GM19328 (cell line): ENCODE measurements around the gene NFS1.
"Not testable (repeated sequence)": the region's sequence is repeated elsewhere in the genome, so short reads cannot be mapped to it uniquely, and the experiment has no call there.

Experiments
- ATAC-seq: cut with Tn5 transposase; IDR thresholded peaks from one replicate; pipeline ENCODE4 v1.9.1; 2021; ENCODE audit warnings: mild to moderate bottlenecking, moderate library complexity; ENCODE audit not compliant: unreplicated experiment

NFS1 gene

DNA sequence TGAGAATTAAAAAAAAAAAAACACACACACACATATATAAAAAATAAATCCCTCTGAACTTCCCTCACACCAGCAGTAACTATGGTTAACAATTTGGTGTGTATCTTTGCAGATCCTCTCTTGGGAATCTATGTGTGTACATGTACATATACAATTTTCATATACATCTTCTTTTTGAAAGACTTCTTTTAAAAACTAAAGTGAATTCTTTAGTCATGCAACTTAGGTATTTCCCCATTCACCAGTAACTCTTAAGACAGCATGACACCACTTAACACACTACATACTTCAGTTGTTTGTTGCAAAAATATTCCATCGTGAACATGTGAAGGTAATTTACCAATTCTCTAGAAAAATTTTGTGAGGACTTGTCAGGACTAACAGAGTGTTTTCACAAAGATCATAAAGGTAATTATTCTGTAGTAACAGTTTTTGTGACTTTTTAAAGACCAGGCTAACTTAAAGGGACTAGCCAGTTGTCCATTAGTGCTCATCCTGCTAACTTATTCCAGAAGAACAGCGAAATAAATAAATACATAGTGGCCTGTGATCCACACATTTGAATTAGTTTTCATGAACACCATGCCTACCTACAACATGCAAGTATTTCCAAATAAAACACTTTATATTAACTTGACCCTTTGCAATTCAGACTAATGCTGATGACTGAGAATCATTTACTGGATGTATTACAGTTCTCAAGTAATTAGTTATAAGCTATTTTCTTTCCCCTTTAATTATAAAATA lies 30.9 kb upstream of the NFS1 start:
- ATAC-seq: no peak

DNA sequence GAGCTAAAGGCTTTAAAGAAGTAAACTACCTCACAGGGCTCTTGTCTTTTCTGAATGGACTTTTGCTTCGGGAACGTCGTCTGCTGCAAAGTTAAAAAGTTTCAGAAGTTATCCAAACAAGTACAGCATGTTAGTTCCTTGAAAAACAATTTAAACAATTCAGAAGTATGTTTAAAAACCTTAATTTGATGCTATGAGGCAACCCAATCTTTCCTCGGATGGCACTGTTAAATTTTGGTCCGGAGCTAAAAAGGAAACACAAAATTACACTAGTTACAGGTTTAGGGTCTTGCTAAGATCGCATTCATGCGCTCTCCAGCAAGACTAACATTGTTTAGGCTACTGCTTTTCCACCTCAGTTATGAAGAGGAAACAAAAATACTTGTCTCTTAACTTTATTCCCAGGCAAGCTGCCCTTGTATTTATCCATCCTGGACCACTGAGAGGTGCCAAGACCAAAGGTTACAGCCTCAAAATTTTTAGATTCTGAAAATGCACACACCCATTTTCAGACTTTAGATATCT lies 30.2 kb upstream of the NFS1 start:
- ATAC-seq: no peak

DNA sequence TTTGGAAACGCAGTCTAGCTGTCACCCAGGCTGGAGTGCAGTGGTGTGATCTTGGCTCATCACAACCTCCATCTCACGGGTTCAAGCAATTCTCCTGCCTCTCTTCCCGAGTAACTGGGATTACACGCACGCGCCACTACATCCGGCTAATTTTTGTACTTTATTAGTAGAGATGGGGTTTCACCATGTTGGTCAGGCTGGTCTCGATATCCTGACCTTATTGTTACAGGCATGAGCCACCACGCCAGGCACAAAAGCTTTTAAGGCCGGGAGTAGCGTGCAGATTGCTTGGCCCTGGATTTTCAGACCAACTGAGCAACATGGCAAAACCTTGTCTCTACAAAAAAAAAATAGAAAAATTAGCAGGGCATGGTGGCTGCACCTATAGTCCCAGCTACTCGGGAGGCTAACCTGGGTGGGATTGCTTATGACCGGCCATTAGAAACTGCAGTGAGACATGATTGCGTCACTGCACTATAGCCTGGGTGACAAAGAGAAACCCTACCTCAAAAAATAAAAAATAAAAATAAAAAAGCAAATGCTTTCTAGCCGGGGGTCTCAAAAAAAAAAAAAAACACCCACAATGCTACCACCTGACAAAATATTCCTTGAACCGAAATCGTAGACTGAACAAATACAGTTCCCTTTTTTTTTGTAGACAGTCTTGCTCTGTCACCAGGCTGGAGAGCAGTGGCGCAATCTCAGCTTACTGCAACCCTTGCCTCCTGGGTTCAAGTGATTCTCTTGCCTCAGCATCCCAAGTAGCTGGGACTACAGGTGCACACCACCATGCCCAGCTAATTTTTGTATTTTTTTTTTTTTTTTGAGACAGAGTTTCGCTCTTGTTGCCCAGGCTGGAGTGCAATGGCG lies 27.9 kb upstream of the NFS1 start:
- no peak for ATAC-seq

DNA sequence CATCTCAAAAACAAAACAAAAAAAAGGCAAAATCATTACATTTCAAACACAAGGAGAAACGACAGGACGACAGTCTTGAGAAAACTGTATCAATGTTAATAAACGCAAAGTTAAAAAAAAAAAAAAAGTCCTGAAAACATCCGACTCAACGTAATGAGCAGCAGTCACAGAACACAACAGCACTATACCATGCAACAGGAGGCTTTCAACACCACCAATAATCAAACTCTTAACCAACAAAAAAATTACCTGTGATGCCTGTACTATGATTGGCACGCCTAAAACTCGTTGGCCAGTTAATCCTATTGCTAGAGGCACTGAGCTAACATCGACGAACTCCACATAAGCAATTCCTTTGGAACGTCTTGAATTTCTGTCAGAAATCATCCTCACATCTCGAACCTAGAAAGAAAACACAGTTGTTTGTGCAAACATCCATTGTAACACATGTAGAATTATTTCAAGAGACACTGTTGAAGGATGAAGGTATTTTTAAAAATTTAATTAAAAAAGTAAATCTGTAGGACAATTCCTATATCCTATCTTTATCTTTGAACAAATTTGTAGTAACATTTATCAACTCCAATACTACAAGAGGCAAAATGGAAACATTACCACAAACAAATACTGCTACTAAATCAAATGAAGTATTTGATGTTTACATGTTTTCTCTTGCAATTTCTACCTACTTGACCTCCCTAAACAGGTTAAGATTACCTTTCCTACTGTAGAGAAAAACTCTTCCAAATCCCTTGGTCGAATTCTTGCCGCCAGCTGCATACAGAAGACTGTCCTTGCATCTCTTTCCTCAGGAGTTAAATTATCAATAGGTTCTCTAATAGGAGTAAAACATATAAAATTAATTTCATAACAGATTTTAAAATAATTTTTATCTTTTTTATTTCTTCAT lies 25.4 kb upstream of the NFS1 start:
- ATAC-seq: no peak

DNA sequence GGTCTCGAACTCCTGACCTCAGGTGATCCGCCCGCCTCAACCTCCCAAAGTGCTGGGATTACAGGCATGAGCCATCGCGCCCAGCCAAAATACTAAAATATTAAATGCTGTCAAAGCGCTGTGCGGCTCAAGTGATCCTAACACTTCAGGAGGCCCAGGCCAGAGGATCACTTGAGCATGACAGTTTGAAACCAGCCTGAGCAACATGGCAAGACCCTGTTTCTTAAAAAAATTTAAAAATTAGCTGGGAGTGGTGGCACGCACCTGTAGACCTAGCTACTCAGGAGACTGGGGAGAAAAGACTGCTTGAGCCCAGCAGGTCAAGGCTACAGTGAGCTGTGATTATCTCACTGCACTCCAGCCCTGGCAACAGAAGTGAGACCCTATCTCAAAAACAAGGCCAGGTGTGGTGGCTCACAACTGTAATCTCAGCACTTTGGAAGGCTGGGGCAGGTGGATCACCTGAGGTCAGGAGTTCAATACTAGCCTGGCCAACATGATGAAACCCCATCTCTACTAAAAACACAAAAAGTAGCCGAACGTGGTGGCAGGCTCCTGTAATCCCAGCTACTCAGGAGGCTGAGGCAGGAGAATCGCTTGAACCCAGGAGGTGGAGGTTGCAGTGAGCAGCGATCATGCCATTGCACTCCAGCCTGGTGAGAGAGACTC lies 24.6 kb upstream of the NFS1 start:
- ATAC-seq: not testable (repeated sequence)

DNA sequence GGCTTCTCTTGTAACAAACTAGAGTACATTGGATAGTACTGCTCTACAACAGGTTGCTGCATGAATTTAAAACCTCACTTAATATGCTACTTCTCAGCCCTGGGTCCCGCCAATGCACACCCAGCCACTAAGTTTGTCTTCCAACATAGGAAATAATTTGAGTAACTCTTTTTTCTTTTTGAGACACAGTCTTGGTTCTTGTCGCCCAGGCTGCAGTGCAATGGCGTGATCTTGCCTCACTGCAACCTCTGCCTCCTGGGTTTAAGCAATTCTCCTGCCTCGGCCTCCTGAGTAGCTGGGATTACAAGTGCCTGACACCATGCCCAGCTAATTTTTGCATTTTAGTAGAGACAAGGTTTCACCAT lies 24.1 kb upstream of the NFS1 start:
- not testable (repeated sequence) for ATAC-seq

DNA sequence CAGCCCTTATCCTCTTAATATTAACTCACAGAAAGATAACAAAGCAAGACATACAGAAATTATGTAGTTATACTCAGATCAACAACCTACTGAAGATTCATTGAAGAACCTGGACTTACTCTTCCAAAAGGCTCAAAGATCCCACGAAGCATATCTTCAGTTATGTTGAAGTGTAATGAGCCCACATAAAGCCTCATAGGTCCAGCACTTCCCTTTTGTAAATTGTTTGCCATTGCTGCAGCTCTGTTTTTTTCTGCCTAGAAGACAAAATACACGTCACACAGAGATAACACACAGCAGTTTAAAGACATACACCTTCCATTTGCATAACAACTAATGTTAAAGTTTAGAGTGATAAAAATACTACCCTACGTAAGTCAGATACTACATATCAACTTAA lies 22.5 kb upstream of the NFS1 start:
- no peak for ATAC-seq

DNA sequence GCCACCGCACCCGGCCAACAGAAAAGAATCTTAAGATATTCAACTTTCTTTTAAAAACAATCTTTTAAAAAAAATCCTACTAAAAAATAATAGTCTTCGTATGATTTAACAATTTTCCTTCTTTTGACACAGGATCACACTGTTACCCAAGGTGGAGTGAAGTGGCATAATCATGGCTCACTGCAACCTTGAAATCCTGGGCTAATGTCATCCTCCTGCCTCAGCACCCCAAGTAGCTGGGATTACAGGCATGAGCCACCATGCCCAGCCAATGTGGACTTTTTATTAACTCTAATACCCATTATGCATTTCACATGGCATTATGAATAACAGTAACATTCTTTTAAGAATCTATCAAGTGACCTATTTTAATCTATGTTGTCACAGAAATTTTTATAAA lies 22.1 kb upstream of the NFS1 start:
- no peak for ATAC-seq

DNA sequence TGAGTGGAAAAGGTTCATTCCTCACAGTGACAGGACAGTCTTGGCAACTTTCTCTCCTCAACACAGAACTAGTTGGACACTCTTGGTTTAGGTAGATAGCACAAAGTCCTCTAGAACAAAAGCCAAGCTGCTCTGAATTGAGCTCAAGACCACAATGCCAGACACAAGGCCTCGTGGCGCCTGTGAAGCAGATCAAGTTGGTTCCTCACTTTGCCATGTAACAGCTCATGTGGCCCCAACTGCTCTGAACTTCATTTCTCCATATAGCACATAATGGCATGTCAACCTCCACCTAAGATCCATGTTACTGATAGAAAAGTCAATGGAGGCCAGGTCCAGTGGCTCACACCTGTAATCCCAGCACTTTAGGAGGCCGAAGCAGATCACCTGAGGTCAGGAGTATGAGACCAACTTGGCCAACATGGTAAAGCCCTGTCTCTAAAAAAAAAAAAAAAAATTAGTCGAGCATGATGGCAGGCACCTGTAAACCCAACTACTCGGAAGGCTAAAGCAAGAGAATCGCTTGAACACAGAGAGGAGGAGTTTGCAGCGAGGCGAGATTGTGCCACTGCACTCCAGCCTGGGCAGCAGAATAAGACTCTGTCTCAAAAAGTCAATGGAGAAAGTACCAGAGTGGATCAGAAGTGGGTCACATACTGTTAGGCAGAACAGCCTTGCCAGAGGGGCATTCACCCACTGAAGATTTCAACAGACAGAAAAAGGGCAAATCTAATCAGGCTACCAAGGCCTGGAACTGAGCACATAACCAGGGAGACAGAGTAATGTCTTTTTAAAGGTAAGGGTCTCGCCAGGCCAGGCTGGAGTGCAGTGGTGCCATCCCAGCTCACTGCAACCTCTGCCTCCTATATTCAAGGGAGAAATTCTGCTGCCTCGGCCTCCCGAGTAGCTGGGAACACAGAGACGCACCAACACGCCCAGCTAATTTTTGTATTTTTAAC lies 21.3 kb upstream of the NFS1 start:
- ATAC-seq: no peak

DNA sequence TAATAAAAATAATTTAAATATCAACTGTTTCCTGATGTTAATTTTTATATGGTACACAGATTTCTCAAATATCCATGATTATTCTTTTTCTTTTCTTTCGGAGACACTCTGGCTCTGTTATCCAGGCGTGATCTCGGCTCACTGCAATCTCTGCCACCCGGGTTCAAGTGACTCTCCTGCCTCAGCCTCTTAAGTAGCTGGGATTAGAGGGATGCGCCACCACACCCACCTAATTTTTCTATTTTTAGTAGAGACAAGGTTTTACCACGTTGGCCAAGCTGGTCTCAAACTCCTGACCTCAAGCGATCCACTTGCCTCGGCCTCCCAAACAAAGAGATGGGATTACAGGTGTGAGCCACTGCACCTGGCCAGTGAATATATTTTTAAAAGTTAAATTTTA lies 20.6 kb upstream of the NFS1 start:
- no peak for ATAC-seq

DNA sequence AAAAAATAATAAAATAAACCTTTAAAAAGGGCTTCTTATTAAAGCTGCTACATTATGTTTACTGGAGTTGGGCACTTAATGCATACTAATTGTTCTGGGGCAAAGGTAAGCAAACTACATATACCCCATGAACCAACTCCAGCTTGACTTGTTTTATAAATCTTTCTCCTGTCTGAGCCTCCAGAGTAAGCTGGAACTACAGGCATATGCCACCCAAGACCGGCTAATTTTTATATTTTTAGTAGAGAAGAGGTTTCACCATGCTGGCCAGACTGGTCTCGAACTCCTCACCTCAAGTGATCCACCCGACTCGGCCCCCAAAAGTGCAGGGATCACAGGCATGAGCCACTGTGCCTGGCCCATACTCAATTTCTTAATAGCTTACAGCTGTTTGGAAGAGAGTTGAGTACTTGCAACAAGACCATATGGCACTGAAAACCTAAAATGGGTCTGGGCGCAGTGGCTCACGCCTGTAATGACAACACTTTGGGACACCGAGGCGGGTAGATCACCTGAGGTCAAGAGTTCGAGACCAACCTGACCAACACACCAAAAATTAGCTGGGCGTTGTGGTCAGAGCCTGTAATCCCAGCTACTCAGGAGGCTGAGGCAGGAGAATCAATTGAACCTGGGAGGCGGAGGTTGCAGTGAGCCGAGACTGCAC lies 20.0 kb upstream of the NFS1 start:
- ATAC-seq: no peak

DNA sequence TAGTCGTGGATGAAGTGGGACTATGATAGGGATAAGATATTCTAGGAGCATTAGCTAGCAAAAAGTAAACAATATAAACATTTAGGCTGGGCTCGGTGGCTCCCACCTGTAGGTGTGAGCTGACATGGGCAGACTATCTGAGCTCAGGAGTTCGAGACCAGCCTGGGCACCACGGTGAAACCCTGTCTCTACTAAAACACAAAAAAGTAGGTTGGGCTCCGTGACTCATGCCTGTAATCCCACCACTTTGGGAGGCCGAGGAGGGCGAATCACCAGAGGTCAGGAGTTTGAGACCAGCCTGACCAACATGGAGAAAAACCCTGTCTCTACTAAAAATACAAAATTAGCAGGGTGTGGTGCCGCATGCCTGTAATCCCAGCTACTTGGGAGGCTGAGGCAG lies 19.2 kb upstream of the NFS1 start:
- ATAC-seq: not testable (repeated sequence)

DNA sequence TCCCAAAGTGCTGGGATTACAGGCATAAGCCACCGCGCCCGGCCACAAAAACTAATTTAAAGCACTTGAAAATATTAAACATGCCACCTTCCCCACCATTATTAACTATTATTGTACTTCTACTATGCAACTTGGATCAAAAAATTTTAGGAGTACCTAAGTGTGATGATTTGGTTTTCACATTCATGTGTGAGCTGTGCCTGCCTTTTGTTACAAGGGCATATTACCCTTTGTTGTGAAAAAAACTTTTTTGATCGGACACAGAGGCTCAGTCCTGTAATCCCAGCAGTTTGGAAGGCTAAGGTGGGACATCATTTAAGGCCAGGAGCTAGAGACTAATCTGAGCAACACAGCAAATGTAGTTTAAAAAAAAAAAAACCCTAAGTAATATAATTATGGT lies 17.2 kb upstream of the NFS1 start:
- ATAC-seq: no peak

DNA sequence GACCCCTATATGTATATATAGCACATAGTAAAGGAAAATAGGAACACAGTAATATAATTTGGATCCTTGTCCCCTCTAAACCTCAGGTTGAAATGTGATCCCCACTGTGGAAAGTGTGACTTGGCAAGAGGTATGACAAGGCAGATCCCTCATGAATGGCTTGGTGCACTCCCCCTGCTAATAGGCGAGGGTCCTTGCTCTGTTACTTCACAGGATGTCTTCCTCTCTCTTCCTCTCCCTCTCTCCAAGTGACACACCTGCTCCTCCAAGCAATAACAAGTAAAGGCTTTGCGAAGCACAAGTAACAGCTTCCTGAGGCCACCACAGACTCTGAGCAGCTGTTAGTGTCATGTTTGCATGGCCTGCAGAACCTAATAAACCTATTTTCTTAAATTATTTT lies 16.5 kb upstream of the NFS1 start:
- no peak for ATAC-seq

DNA sequence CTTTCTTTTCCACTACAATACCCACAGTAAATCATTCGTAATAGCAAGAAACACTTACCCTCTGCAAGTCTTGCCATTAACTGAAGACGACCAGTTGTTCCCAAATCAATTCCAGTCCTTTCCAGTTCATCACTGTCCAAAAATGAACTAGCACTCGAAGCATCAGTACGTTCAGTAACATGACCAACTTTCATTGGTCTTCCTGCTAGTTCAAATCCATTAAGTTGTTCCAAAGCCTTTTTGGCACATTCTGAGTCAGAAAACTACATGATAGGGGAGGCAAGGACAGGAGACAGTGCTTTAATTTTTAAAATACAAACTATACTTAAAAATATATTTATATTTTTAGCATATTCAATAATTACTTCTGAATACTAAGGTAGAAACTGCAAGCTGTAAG lies 15.0 kb upstream of the NFS1 start:
- ATAC-seq: no peak

DNA sequence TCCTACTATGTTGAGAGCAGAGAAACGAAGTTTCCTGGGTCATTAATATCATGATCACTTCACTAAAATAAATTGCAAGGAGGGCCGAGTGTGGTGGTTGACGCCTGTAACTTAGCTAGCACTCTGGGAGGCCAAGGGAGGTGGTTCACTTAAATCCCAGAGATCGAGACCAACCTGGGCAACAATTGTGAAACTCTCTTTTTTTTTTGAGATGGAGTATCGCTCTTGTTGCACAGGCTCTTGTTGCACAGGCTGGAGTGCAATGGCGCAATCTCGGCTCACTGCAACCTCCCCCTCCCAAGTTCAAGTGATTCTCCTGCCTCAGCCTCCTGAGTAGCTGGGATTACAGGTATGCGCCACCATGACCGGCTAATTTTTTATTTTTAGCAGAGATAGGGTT lies 14.0 kb upstream of the NFS1 start:
- ATAC-seq: not testable (repeated sequence)

DNA sequence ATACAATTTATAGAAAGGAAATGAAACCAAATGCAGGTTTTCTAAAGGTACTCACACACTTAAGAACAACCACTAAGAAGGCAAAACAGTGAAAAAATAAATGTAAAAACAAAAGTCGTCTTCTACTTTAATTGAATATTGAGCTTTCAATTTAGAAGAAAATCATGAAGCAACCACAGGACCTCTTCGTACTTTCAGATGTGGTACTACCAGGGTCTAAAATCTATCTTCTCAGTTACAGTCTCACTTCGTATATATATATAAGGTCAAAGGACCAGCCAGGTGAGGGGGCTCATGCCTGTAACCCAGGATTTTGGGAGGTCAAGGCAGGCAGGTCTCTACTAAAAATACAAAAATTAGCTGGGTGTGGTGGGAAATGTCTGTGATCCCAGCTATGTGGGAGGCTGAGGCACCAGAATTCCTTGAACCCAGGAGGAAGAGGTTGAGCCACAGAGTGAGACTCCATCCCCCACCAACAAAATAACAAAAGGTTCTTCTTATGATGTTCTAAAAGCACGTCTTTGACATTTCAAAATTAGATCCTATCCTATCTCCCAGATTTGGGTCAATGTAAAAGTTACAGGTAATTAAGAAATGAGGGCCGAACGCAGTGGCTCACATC lies 12.5 kb upstream of the NFS1 start:
- no peak for ATAC-seq

DNA sequence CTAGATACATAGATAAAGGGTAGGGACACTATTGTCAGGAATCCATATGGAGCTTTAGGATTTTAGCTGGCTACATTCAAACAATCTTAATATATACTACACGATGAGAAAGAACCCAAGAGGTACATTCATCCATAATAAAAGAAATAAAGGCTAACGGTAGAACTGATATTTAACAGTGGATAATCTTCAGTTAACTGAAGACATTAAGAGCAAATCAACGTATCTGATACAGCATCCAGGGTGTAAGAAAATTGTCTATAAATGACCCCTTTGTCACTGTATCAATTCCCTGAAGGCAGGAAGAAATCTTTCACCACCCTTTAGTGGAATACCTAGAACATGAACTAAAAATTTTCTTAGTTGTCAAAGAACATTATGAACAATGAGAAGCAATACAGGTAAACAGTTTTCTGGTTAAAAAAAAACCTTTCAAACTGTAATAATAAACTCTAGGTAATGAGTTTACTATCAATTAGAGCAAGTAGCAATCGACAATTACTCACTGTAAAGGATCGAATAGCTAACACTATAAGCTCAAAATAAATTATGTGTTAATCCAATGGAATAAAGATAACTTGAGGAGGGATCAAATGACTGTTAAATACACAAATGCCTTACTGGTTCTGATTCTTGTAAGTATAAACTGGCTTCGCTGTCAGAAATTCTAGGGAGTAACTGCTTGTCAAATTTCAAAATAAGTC lies 11.9 kb upstream of the NFS1 start:
- ATAC-seq: no peak
